ENCODE data around the gene B4GALNT3.

GRCh38 chr12:497501-498160 lies 37.9 kb downstream of the B4GALNT3 start:
- no peak for TF ChIP-seq CTCF (IDR thresholded peaks at IDR 0.05; ENCODE audit: low read depth, low read length)
- no peak for TF ChIP-seq MAX (IDR thresholded peaks at IDR 0.05; ENCODE audit: low read depth, low read length)
- no peak for TF ChIP-seq POLR2A (IDR thresholded peaks at IDR 0.05; ENCODE audit: extremely low read depth, insufficient read length)

All from NB4 (cell line).